ENCODE data around the gene FAM50A.

The FAM50A gene

DNA sequence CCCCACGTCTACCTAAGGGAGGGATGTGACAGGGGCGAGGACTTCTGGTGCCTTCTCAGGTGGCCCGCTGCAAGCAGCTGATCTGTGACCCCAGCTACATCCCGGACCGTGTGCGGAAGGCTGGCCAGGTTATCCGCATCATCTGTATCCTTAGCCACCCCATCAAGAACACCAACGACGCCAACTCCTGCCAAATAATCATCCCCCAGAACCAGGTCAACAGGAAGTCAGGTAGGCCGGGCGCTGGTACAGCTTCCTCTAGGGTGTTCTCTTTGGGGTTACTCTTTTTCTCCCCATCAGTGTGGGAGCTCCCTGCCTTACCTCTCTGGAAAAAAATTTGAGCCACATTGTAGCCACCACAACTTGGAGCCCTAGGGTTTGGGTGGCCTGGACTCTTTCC is 2.4 kb upstream of the FAM50A start:
- Histone ChIP-seq H3K36me3 (ENCODE audit: insufficient read depth, low read length) (no peaks in the 10 kb centered on the region), H2AFZ (ENCODE audit: low read length, unreplicated experiment) (no peak overlapping the region), H3K79me2 (ENCODE audit: control insufficient read depth, insufficient read depth, low read length, unreplicated experiment) (peaks cover 57% of the 10 kb centered on the region), H3K27me3 (ENCODE audit: insufficient read depth, low read length) (no peaks in the 10 kb centered on the region), H3K4me3 (ENCODE audit: low read depth, low read length) (no peak overlapping the region), H3K4me1 (ENCODE audit: control insufficient read depth, insufficient read depth, low read length, unreplicated experiment) (peaks cover 7% of the 10 kb centered on the region), H3K27ac (ENCODE audit: low read depth, low read length) (no peak overlapping the region)

DNA sequence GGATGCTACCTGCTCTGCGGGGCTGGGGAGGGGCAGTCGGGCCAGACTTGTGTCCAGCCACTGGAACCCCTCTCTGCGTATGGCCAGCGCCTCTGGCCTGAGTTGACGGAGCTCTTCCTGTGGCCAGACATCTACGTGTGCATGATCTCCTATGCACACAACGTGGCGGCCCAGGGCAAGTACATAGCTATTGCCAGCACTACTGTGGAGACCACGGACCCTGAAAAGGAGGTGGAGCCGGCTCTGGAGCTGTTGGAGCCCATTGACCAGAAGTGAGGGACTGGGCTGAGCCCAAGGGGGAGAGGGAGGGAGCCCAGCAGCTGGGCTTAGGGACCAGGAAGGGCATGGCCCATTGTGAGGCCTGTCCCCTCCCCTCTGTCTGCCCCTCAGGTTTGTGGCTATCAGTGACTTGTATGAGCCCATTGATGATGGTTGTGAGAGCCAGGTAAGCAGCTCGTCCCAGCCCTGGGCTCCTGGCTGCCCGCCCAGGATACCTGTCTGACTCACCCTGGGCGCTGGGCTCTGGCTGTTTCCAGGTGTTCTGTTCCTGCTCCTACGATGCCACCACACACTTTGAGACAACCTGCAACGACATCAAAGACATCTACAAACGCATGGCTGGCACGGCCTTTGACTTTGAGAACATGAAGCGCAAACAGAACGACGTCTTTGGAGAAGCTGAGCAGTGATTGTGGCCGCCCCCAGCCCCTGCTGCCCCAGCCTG is 1.8 kb upstream of the FAM50A start:
- no peaks in the 10 kb centered on the region for H3K36me3 ChIP-seq (ENCODE audit: insufficient read depth, low read length)
- no peak overlapping the region for H3K4me3 ChIP-seq (ENCODE audit: low read depth, low read length)
- H3K27ac ChIP-seq (ENCODE audit: low read depth, low read length), result no peak overlapping the region
- no peaks in the 10 kb centered on the region for H3K27me3 ChIP-seq (ENCODE audit: insufficient read depth, low read length)
- no peak overlapping the region for H2AFZ ChIP-seq (ENCODE audit: low read length, unreplicated experiment)
- H3K79me2 ChIP-seq (ENCODE audit: control insufficient read depth, insufficient read depth, low read length, unreplicated experiment), result peaks cover 58% of the 10 kb centered on the region
- peaks cover 7% of the 10 kb centered on the region for H3K4me1 ChIP-seq (ENCODE audit: control insufficient read depth, insufficient read depth, low read length, unreplicated experiment)

DNA sequence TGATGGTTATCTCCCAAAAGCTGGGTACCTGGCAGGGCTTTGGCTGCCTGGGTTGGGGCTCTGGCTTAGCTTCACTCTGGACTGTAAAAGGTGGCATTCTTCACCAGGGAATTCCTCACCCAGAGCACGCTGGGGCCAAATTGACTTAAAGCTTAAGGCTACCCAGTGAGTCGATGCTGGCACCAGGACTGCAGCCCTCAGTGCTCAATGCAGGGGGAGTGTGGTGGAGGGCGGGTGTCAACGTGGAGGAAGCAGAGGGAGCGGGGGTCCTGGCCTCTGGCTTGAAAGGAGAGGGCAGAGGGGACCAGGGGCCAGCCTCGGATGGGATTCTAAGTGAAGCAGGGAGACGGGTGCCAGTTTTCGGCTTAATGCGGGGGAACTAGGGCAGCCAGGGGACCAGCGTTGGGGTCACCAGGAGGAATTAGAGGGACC is 446 bp upstream of the FAM50A start:
- H3K79me2 ChIP-seq (ENCODE audit: control insufficient read depth, insufficient read depth, low read length, unreplicated experiment), result peaks cover 52% of the 10 kb centered on the region
- H3K27me3 ChIP-seq (ENCODE audit: insufficient read depth, low read length), result no peaks in the 10 kb centered on the region
- peaks cover 7% of the 10 kb centered on the region for H3K4me1 ChIP-seq (ENCODE audit: control insufficient read depth, insufficient read depth, low read length, unreplicated experiment)
- no peak overlapping the region for H2AFZ ChIP-seq (ENCODE audit: low read length, unreplicated experiment)
- no peaks in the 10 kb centered on the region for H3K36me3 ChIP-seq (ENCODE audit: insufficient read depth, low read length)
- H3K4me3 ChIP-seq (ENCODE audit: low read depth, low read length), result peak overlapping the region; percentile 92
- H3K27ac ChIP-seq (ENCODE audit: low read depth, low read length), result peak overlapping the region; percentile 53

DNA sequence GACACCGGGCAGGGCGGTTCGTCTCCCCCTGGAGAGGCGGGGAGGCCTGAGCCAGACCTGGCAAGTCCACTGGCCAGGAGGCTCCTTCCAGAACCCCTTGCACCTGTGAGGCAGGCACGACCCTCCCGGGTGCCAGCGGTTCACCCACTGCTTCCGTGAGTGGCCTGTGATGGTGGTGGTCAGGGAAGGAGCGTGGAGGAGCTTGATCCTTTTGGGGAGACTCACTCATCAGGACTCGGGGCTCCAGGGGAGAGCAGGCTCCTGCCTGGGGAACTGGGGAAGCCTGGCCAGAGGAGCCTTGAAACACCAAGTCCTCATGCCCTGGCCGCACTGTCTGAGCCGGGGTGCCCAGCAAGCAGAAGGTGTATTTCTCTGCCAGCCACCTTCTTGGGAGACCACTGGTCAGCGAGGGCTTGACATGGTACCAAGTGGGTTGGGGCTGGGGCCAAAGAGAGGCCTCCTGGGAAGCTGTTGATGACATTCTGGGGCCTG is 860 bp downstream of the FAM50A start:
- Histone ChIP-seq H3K4me3 (ENCODE audit: low read depth, low read length) (peak overlapping the region; percentile 92), H3K36me3 (ENCODE audit: insufficient read depth, low read length) (no peaks in the 10 kb centered on the region), H2AFZ (ENCODE audit: low read length, unreplicated experiment) (no peak overlapping the region), H3K79me2 (ENCODE audit: control insufficient read depth, insufficient read depth, low read length, unreplicated experiment) (peaks cover 40% of the 10 kb centered on the region), H3K27ac (ENCODE audit: low read depth, low read length) (peak overlapping the region; percentile 50; the same call in 1 of the 2 replicates), H3K4me1 (ENCODE audit: control insufficient read depth, insufficient read depth, low read length, unreplicated experiment) (peaks cover 7% of the 10 kb centered on the region), H3K27me3 (ENCODE audit: insufficient read depth, low read length) (no peaks in the 10 kb centered on the region)

DNA sequence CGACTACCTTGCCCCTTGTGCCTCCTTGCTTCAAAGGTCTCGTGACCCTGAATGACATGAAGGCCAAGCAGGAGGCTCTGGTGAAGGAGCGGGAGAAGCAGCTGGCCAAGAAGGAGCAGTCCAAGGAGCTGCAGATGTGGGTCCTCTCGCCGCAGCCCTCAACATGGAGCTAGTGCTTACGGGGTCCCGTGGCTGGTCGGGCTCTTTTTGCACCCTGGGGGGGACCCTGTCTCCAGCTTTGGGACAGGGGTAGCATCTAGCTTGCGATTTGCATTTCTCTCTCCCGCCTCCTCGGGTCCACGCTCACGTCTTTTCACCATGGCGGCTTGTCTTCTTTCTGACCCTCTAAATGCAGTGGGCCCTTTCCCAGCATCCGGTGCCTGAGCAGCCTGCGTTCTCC is 1.8 kb downstream of the FAM50A start:
- H3K79me2 ChIP-seq (ENCODE audit: control insufficient read depth, insufficient read depth, low read length, unreplicated experiment), result peaks cover 30% of the 10 kb centered on the region
- H3K4me1 ChIP-seq (ENCODE audit: control insufficient read depth, insufficient read depth, low read length, unreplicated experiment), result peaks cover 7% of the 10 kb centered on the region
- H3K4me3 ChIP-seq (ENCODE audit: low read depth, low read length), result peak overlapping the region; percentile 92; the same call in 1 of the 2 replicates
- H2AFZ ChIP-seq (ENCODE audit: low read length, unreplicated experiment), result no peak overlapping the region
- H3K27ac ChIP-seq (ENCODE audit: low read depth, low read length), result no peak overlapping the region
- no peaks in the 10 kb centered on the region for H3K36me3 ChIP-seq (ENCODE audit: insufficient read depth, low read length)
- no peaks in the 10 kb centered on the region for H3K27me3 ChIP-seq (ENCODE audit: insufficient read depth, low read length)

DNA sequence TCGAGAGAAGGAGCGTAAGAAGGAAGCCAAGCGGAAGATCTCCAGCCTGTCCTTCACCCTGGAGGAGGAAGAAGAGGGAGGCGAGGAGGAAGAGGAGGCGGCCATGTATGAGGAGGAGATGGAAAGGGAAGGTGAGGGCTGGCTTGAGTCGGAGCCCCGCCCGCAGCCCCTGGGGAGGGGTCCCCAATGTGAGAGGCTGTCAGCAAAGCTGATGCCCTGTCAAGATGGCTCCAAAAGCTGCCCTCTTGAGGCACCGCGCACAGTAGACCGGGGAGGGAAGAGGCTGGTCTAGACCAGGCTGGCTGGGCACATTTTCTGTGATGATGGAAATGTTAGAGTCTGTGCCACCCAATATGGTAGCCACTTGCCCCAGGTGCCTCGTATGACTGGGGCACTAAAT is 2.5 kb downstream of the FAM50A start:
- H2AFZ ChIP-seq (ENCODE audit: low read length, unreplicated experiment), result no peak overlapping the region
- H3K27ac ChIP-seq (ENCODE audit: low read depth, low read length), result no peak overlapping the region
- no peaks in the 10 kb centered on the region for H3K36me3 ChIP-seq (ENCODE audit: insufficient read depth, low read length)
- H3K79me2 ChIP-seq (ENCODE audit: control insufficient read depth, insufficient read depth, low read length, unreplicated experiment), result peaks cover 30% of the 10 kb centered on the region
- H3K4me1 ChIP-seq (ENCODE audit: control insufficient read depth, insufficient read depth, low read length, unreplicated experiment), result peaks cover 7% of the 10 kb centered on the region
- no peak overlapping the region for H3K4me3 ChIP-seq (ENCODE audit: low read depth, low read length)
- H3K27me3 ChIP-seq (ENCODE audit: insufficient read depth, low read length), result no peaks in the 10 kb centered on the region

DNA sequence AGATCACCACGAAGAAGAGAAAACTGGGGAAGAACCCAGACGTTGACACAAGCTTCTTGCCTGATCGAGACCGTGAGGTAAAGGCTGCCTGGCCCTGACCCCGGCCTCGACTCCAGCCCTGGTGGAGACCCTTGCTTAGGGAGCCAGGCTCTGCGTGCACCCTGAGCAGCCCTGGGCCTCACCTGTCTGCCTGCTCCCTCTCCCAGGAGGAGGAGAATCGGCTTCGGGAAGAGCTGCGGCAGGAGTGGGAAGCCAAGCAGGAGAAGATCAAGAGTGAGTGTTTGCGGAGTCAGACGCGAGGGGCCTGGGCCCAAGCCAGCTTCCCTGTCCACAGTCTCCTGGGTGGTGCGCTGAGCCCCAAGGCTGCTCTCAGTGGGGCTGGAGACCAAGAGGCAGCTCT is 4.5 kb downstream of the FAM50A start:
- H3K27ac ChIP-seq (ENCODE audit: low read depth, low read length), result no peak overlapping the region
- peaks cover 7% of the 10 kb centered on the region for H3K4me1 ChIP-seq (ENCODE audit: control insufficient read depth, insufficient read depth, low read length, unreplicated experiment)
- H3K27me3 ChIP-seq (ENCODE audit: insufficient read depth, low read length), result no peaks in the 10 kb centered on the region
- peaks cover 30% of the 10 kb centered on the region for H3K79me2 ChIP-seq (ENCODE audit: control insufficient read depth, insufficient read depth, low read length, unreplicated experiment)
- H3K4me3 ChIP-seq (ENCODE audit: low read depth, low read length), result no peak overlapping the region
- no peaks in the 10 kb centered on the region for H3K36me3 ChIP-seq (ENCODE audit: insufficient read depth, low read length)
- no peak overlapping the region for H2AFZ ChIP-seq (ENCODE audit: low read length, unreplicated experiment)

DNA sequence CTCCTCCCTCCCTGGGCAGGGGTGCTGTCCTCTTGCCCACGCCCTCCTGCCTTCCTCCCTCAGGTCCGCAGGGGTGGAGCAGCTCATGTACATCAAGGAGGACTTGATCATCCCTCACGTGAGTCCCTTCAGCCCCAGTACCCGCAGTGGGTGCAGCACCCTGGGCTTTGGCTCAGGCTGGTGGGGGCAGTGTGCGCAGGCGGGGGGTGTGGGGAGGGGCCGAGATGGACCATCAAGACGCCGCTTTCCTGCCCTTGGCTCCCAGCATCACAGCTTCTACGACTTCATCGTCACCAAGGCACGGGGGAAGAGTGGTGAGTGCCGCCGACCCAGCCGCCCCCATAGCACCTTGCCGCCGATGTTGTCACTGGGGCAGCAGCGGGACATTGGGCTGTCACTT is 5.7 kb downstream of the FAM50A start:
- no peak overlapping the region for H3K4me3 ChIP-seq (ENCODE audit: low read depth, low read length)
- peaks cover 7% of the 10 kb centered on the region for H3K4me1 ChIP-seq (ENCODE audit: control insufficient read depth, insufficient read depth, low read length, unreplicated experiment)
- H3K36me3 ChIP-seq (ENCODE audit: insufficient read depth, low read length), result no peaks in the 10 kb centered on the region
- H3K27me3 ChIP-seq (ENCODE audit: insufficient read depth, low read length), result no peaks in the 10 kb centered on the region
- no peak overlapping the region for H2AFZ ChIP-seq (ENCODE audit: low read length, unreplicated experiment)
- no peak overlapping the region for H3K27ac ChIP-seq (ENCODE audit: low read depth, low read length)
- H3K79me2 ChIP-seq (ENCODE audit: control insufficient read depth, insufficient read depth, low read length, unreplicated experiment), result peaks cover 26% of the 10 kb centered on the region

DNA sequence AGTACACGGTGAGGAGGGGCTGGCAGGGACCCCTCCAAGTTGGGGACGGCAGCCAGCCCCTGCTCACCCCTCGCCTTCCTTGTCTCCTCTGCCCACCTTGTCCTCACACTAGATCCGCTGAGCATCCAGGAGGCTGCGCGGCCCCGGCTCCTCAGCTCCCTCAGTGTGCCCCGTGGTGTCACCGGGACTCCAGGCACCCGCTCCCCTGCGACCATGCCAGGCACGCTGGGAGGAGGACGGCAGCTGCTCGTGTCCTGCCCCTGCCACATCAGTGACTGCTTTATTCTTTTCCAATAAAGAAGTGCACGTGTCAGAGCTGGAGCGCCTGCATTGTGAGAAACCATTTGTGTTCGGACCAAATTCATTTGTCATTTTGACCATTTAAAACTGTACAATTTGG is 6.4 kb downstream of the FAM50A start:
- H3K36me3 ChIP-seq (ENCODE audit: insufficient read depth, low read length), result no peaks in the 10 kb centered on the region
- no peak overlapping the region for H3K27ac ChIP-seq (ENCODE audit: low read depth, low read length)
- H3K4me3 ChIP-seq (ENCODE audit: low read depth, low read length), result no peak overlapping the region
- no peak overlapping the region for H2AFZ ChIP-seq (ENCODE audit: low read length, unreplicated experiment)
- H3K27me3 ChIP-seq (ENCODE audit: insufficient read depth, low read length), result no peaks in the 10 kb centered on the region
- peaks cover 19% of the 10 kb centered on the region for H3K79me2 ChIP-seq (ENCODE audit: control insufficient read depth, insufficient read depth, low read length, unreplicated experiment)
- peaks cover 5% of the 10 kb centered on the region for H3K4me1 ChIP-seq (ENCODE audit: control insufficient read depth, insufficient read depth, low read length, unreplicated experiment)

DNA sequence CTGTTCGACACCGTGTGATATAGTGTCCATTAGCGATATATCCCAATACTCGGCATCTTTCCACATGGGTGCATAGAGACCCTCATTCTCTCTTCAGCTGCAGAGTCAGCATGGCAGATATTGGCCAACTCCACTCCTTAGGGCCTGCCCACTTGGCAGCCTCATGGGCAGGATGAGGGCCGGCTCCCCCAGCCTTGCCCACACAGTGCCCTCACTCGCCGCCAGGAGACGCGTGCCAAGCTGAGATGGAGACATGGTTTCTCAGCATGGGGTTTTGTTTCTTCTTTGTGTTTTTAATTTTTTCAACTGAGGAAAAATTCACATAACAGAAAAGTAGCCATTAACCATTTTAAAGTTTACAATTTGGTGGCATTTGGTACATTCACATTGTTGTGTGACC is 8.9 kb downstream of the FAM50A start:
- Histone ChIP-seq H3K4me1 (ENCODE audit: control insufficient read depth, insufficient read depth, low read length, unreplicated experiment) (no peaks in the 10 kb centered on the region), H2AFZ (ENCODE audit: low read length, unreplicated experiment) (no peak overlapping the region), H3K27me3 (ENCODE audit: insufficient read depth, low read length) (no peaks in the 10 kb centered on the region), H3K79me2 (ENCODE audit: control insufficient read depth, insufficient read depth, low read length, unreplicated experiment) (no peaks in the 10 kb centered on the region), H3K36me3 (ENCODE audit: insufficient read depth, low read length) (no peaks in the 10 kb centered on the region), H3K27ac (ENCODE audit: low read depth, low read length) (no peak overlapping the region), H3K4me3 (ENCODE audit: low read depth, low read length) (no peak overlapping the region)

DNA sequence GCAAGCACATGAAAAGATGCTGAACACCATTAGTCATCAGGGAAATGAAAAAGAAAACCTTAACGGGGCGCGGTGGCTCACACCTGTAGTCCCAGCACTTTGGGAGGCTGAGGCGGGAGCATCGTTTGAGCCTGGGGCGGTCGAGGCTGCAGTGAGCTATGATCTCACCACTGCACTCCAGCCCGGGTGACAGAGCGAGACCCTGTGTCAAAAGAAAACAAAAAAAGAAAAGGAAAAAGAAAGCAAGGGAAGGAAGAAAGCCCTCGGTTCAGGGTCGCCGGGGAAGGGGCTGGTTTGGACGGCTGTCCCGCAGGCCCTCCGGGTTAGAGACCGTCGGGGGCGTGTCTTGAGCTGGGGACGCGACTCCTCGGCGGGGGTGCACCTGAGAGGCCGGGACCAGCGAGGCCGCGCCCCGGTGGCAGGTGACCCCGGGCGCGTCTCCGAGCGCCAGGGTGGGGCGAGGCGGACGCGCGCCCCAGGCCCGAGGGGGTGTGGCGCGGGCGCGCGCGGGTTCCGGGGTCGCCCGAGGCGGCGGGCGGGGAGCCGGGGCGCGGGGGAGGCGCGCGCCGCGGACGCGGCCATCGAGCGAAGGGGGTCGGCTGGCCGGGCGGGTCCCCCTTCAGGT is 13.7 kb downstream of the FAM50A start:
- Histone ChIP-seq H3K27me3 (ENCODE audit: insufficient read depth, low read length) (no peaks in the 10 kb centered on the region), H3K36me3 (ENCODE audit: insufficient read depth, low read length) (no peaks in the 10 kb centered on the region), H3K4me1 (ENCODE audit: control insufficient read depth, insufficient read depth, low read length, unreplicated experiment) (no peaks in the 10 kb centered on the region), H3K79me2 (ENCODE audit: control insufficient read depth, insufficient read depth, low read length, unreplicated experiment) (peaks cover 36% of the 10 kb centered on the region), H2AFZ (ENCODE audit: low read length, unreplicated experiment) (no peak overlapping the region), H3K27ac (ENCODE audit: low read depth, low read length) (peak overlapping the region; percentile 60; the same call in 1 of the 2 replicates), H3K4me3 (ENCODE audit: low read depth, low read length) (peak overlapping the region; percentile 91)
